PC-9 (cell line): ENCODE results near the gene ALDH3A1.

ENCODE experiments used
- EZH2 ChIP-seq: fragments of 200-600 bp; sonication (generic); IDR thresholded peaks from 2 replicates; pipeline ENCODE4 v1.8.0; 2017; ENCODE audit warnings: antibody characterized with exemption, low read depth
- TF ChIP-seq, protein P1 (sequence below): fragments of 200-600 bp; sonication (generic); conservative IDR thresholded peaks from 2 replicates; pipeline ENCODE4 v1.6.1; 2017; ENCODE audit warnings: mixed run types, antibody characterized with exemption, mild to moderate bottlenecking, moderate library complexity

- TF ChIP-seq, protein P1, sequence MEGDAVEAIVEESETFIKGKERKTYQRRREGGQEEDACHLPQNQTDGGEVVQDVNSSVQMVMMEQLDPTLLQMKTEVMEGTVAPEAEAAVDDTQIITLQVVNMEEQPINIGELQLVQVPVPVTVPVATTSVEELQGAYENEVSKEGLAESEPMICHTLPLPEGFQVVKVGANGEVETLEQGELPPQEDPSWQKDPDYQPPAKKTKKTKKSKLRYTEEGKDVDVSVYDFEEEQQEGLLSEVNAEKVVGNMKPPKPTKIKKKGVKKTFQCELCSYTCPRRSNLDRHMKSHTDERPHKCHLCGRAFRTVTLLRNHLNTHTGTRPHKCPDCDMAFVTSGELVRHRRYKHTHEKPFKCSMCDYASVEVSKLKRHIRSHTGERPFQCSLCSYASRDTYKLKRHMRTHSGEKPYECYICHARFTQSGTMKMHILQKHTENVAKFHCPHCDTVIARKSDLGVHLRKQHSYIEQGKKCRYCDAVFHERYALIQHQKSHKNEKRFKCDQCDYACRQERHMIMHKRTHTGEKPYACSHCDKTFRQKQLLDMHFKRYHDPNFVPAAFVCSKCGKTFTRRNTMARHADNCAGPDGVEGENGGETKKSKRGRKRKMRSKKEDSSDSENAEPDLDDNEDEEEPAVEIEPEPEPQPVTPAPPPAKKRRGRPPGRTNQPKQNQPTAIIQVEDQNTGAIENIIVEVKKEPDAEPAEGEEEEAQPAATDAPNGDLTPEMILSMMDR = no peak
- no peak for TF ChIP-seq EZH2
These were observed 11.8 kb upstream of the ALDH3A1 start for GRCh38 chr17:19759568-19760549.
